ENCODE data around the gene EGFL6.

EGFL6 gene

GRCh38 chrX:13569479-13570260 lies at the start of gene EGFL6:
TSS of gene EGFL6 (plus strand) at chrX:13569601. CDS start at chrX:13569862, 261 bp downstream.
- in situ Hi-C loops (cut with HindIII; ENCODE audit: low sequenced_read_pairs), result loop anchor here (5.0 kb wide), 1 partner anchor 32 kb away; no protein-coding TSS in a partner anchor
- no peak for DNase-seq (ENCODE audit: low read depth)

GRCh38 chrX:13520351-13520750 lies 49.0 kb upstream of the EGFL6 start:
- DNase-seq (ENCODE audit: low read depth), result no peak
- no peak overlapping the region for H3K4me3 ChIP-seq (ENCODE audit: low read depth, low read length)
- in situ Hi-C loops (cut with HindIII; ENCODE audit: low sequenced_read_pairs), result no loop called here
- no peak for TF ChIP-seq CTCF (IDR thresholded peaks at IDR 0.05; ENCODE audit: low read depth, low read length, missing control alignments)

More at GRCh38 chrX:13569479-13570260, at the start of gene EGFL6:
- no peak within 1 kb of the TSS for H3K4me3 ChIP-seq (ENCODE audit: low read depth, low read length)
- no peak for TF ChIP-seq CTCF (IDR thresholded peaks at IDR 0.05; ENCODE audit: low read depth, low read length, missing control alignments)

- in situ Hi-C loops (cut with HindIII; ENCODE audit: low sequenced_read_pairs), result no loop called here
- DNase-seq (ENCODE audit: low read depth), result no peak
- no peak overlapping the region for H3K4me3 ChIP-seq (ENCODE audit: low read depth, low read length)
- TF ChIP-seq CTCF (IDR thresholded peaks at IDR 0.05; ENCODE audit: low read depth, low read length, missing control alignments), result no peak
Measured at GRCh38 chrX:13520936-13521335, 48.5 kb upstream of the EGFL6 start.

- no peak overlapping the region for H3K4me3 ChIP-seq (ENCODE audit: low read depth, low read length)
- DNase-seq (ENCODE audit: low read depth), result no peak
- in situ Hi-C loops (cut with HindIII; ENCODE audit: low sequenced_read_pairs), result no loop called here
- TF ChIP-seq CTCF (IDR thresholded peaks at IDR 0.05; ENCODE audit: low read depth, low read length, missing control alignments), result no peak
Measured at GRCh38 chrX:13522811-13523210, 46.6 kb upstream of the EGFL6 start.

GRCh38 chrX:13533726-13534125 lies 35.7 kb upstream of the EGFL6 start:
- TF ChIP-seq CTCF (IDR thresholded peaks at IDR 0.05; ENCODE audit: low read depth, low read length, missing control alignments), result no peak
- in situ Hi-C loops (cut with HindIII; ENCODE audit: low sequenced_read_pairs), result no loop called here
- H3K4me3 ChIP-seq (ENCODE audit: low read depth, low read length), result no peak overlapping the region
- no peak for DNase-seq (ENCODE audit: low read depth)

GRCh38 chrX:13535376-13536165 lies 33.8 kb upstream of the EGFL6 start:
- H3K4me3 ChIP-seq (ENCODE audit: low read depth, low read length), result no peak overlapping the region
- in situ Hi-C loops (cut with HindIII; ENCODE audit: low sequenced_read_pairs), result loop anchor here (5.0 kb wide), 1 partner anchor 37 kb away; no protein-coding TSS in a partner anchor
- DNase-seq (ENCODE audit: low read depth), result peak; percentile 3
- no peak for TF ChIP-seq CTCF (IDR thresholded peaks at IDR 0.05; ENCODE audit: low read depth, low read length, missing control alignments)

Data from astrocyte of the cerebellum (primary cell).